Stimulated activated CD8-positive, alpha-beta memory T cell treated with anti-CD3 and anti-CD28 coated beads, Interleukin-12 subunit alpha, Interleukin-12 subunit beta, amount 100 ng/mL, for 4 hours (primary cell): ENCODE data around the gene KCTD19.

Experiments used
- DNase-seq: peaks from one replicate; pipeline ENCODE4 v3.0.0-alpha.2; 2020; ENCODE audit warnings: low read depth

Gene KCTD19

GRCh38 chr16:67258161-67258835 lies 68.2 kb downstream of the KCTD19 start:
- DNase-seq = no peak

- DNase-seq = no peak
Observed at GRCh38 chr16:67257486-67258160, 68.9 kb downstream of the KCTD19 start.

GRCh38 chr16:67256701-67257230 lies 69.8 kb downstream of the KCTD19 start:
- DNase-seq = no peak

- DNase-seq = no peak
Observed at GRCh38 chr16:67255553-67256221, 70.9 kb downstream of the KCTD19 start.

GRCh38 chr16:67254801-67255552 lies 71.6 kb downstream of the KCTD19 start:
- no peak for DNase-seq

- no peak for DNase-seq
Observed at GRCh38 chr16:67252609-67253497, 73.7 kb downstream of the KCTD19 start.

- DNase-seq = no peak
Observed at GRCh38 chr16:67250045-67250327, 76.6 kb downstream of the KCTD19 start.

GRCh38 chr16:67249178-67250044 lies 77.1 kb downstream of the KCTD19 start:
- no peak for DNase-seq

GRCh38 chr16:67248401-67249177 lies 78.0 kb downstream of the KCTD19 start, which contains the start of gene SLC9A5:
Gene SLC9A5 (plus strand): TSS chr16:67248979. CDS start chr16:67249015, 36 bp downstream.
- DNase-seq = no peak

GRCh38 chr16:67248073-67248400 lies 78.5 kb downstream of the KCTD19 start:
- DNase-seq = no peak

GRCh38 chr16:67247192-67248072 lies 79.1 kb downstream of the KCTD19 start, which contains the start of gene FHOD1:
Gene FHOD1 (minus strand): TSS chr16:67247481. CDS start chr16:67247410, 71 bp downstream.
- peak; percentile 92 for DNase-seq

- DNase-seq = no peak
Observed at GRCh38 chr16:67246756-67247191, 79.8 kb downstream of the KCTD19 start.

GRCh38 chr16:67246081-67246755 lies 80.3 kb downstream of the KCTD19 start:
- DNase-seq = peak; percentile 35

- no peak for DNase-seq
Observed at GRCh38 chr16:67245674-67246080, 80.9 kb downstream of the KCTD19 start.

- DNase-seq = no peak
Observed at GRCh38 chr16:67245186-67245585, 81.4 kb downstream of the KCTD19 start.

GRCh38 chr16:67244387-67245185 lies 82.0 kb downstream of the KCTD19 start:
- DNase-seq = peak; percentile 62

- DNase-seq = no peak
Observed at GRCh38 chr16:67243481-67243880, 83.1 kb downstream of the KCTD19 start.
